ENCODE data around the gene CSK. TPM values are rescaled to one million over a fixed set of nuclear protein-coding genes. Genes with fewer than 3 reads are reported as not detected.

The CSK gene
- total RNA-seq, 2 experiments from 2014 or later: 330 to 341 TPM

GRCh38 chr15:74790080-74790916 is 8.4 kb downstream of the CSK start:
- H3K27me3 Mint-ChIP-seq: no peaks in the 10 kb centered on the region
- CTCF ChIA-PET: interaction anchor here (25.7 to 38.3 kb wide), 2 partner anchors 5 to 10 kb away, joined by 1235 read pairs; partner anchors contain the start of genes CSK and LMAN1L
- H3K27ac Mint-ChIP-seq: peak overlapping the region; percentile 97
- H3K4me3 Mint-ChIP-seq: peak overlapping the region; percentile 85
- no peaks in the 10 kb centered on the region for H3K9me3 Mint-ChIP-seq
- H3K4me1 Mint-ChIP-seq: peaks cover 81% of the 10 kb centered on the region
- H3K36me3 Mint-ChIP-seq (ENCODE audit: low read depth): peaks cover 69% of the 10 kb centered on the region
- POLR2A ChIA-PET: interaction anchor here (1.3 to 35.1 kb wide), 4 partner anchors 5 to 174 kb away, joined by 4 to 1214 read pairs (median 610); partner anchors contain the start of genes CLK3, CSK and LMAN1L
- DNase-seq: peak; percentile 57

GRCh38 chr15:74791007-74791406 is 9.1 kb downstream of the CSK start:
- no peaks in the 10 kb centered on the region for H3K9me3 Mint-ChIP-seq
- DNase-seq: no peak
- peak overlapping the region; percentile 85 for H3K4me3 Mint-ChIP-seq
- peaks cover 68% of the 10 kb centered on the region for H3K36me3 Mint-ChIP-seq (ENCODE audit: low read depth)
- POLR2A ChIA-PET: interaction anchor here (2.3 to 35.1 kb wide), 3 partner anchors 5 to 175 kb away, joined by 7 to 1214 read pairs (median 1214); partner anchors contain the start of genes CLK3, CSK and LMAN1L
- no peaks in the 10 kb centered on the region for H3K27me3 Mint-ChIP-seq
- peaks cover 85% of the 10 kb centered on the region for H3K4me1 Mint-ChIP-seq
- CTCF ChIA-PET: interaction anchor here (1.6 to 38.3 kb wide), 4 partner anchors 4 to 156 kb away, joined by 3 to 1235 read pairs (median 632); partner anchors contain the start of genes CPLX3, CSK and LMAN1L
- peak overlapping the region; percentile 97 for H3K27ac Mint-ChIP-seq

GRCh38 chr15:74791667-74792066 is 9.8 kb downstream of the CSK start:
- Mint-ChIP-seq H3K27me3 (no peaks in the 10 kb centered on the region), H3K36me3 (ENCODE audit: low read depth) (peaks cover 66% of the 10 kb centered on the region), H3K27ac (peak overlapping the region; percentile 97), H3K4me1 (peaks cover 89% of the 10 kb centered on the region), H3K4me3 (peak overlapping the region; percentile 44), H3K9me3 (no peaks in the 10 kb centered on the region)
- CTCF ChIA-PET: interaction anchor here (1.6 to 38.3 kb wide), 6 partner anchors 4 to 159 kb away, joined by 3 to 1235 read pairs (median 23); partner anchors contain the start of genes CPLX3, CSK and LMAN1L
- POLR2A ChIA-PET: interaction anchor here (27.8 to 35.1 kb wide), 2 partner anchors 4 to 10 kb away, joined by 1214 read pairs; partner anchors contain the start of genes CSK and LMAN1L
- DNase-seq: no peak

- H3K36me3 Mint-ChIP-seq (ENCODE audit: low read depth): peaks cover 60% of the 10 kb centered on the region
- H3K27ac Mint-ChIP-seq: peak overlapping the region; percentile 97
- H3K4me1 Mint-ChIP-seq: peaks cover 86% of the 10 kb centered on the region
- ChIA-PET CTCF (interaction anchor here (1.0 to 38.3 kb wide), 11 partner anchors 3 to 175 kb away, joined by 3 to 1235 read pairs (median 4); partner anchors contain the start of genes CPLX3, CSK, LMAN1L and MPI), POLR2A (interaction anchor here (1.0 to 35.1 kb wide), 5 partner anchors 3 to 142 kb away, joined by 3 to 1214 read pairs (median 7); partner anchors contain the start of genes CSK, FAM219B and LMAN1L)
- DNase-seq: no peak
- H3K9me3 Mint-ChIP-seq: no peaks in the 10 kb centered on the region
- no peaks in the 10 kb centered on the region for H3K27me3 Mint-ChIP-seq
- peak overlapping the region; percentile 44 for H3K4me3 Mint-ChIP-seq
Observed at GRCh38 chr15:74792227-74793016, 10.5 kb downstream of the CSK start.

GRCh38 chr15:74793135-74794028 is 11.5 kb downstream of the CSK start:
- Mint-ChIP-seq H3K27me3 (no peaks in the 10 kb centered on the region), H3K9me3 (no peaks in the 10 kb centered on the region), H3K27ac (peak overlapping the region; percentile 97), H3K4me1 (peaks cover 88% of the 10 kb centered on the region), H3K36me3 (ENCODE audit: low read depth) (peaks cover 59% of the 10 kb centered on the region), H3K4me3 (peak overlapping the region; percentile 10)
- CTCF ChIA-PET: interaction anchor here (0.6 to 38.3 kb wide), 16 partner anchors 10 to 177 kb away, joined by 3 to 1235 read pairs (median 4); partner anchors contain the start of genes CLK3, CSK, FAM219B and MPI
- POLR2A ChIA-PET: interaction anchor here (0.8 to 35.1 kb wide), 8 partner anchors 2 to 141 kb away, joined by 3 to 1214 read pairs (median 4); partner anchors contain the start of genes CSK, FAM219B, LMAN1L and MPI
- DNase-seq: peak; percentile 73

GRCh38 chr15:74794248-74794969 is 12.5 kb downstream of the CSK start:
- Mint-ChIP-seq H3K36me3 (ENCODE audit: low read depth) (peaks cover 59% of the 10 kb centered on the region), H3K27me3 (no peaks in the 10 kb centered on the region)
- CTCF ChIA-PET: interaction anchor here (0.7 to 38.3 kb wide), 10 partner anchors 13 to 178 kb away, joined by 3 to 1235 read pairs (median 5); partner anchors contain the start of genes CLK3, CSK and FAM219B

GRCh38 chr15:74794970-74795349 is 13.1 kb downstream of the CSK start:
- ChIA-PET POLR2A (interaction anchor here (1.0 to 35.1 kb wide), 5 partner anchors 1 to 254 kb away, joined by 3 to 1214 read pairs (median 7); partner anchors contain the start of genes ARID3B, CSK, FAM219B and LMAN1L), CTCF (interaction anchor here (6.5 to 38.3 kb wide), 2 partner anchors 15 to 160 kb away, joined by 30 to 1235 read pairs; partner anchors contain the start of gene CSK)
- Mint-ChIP-seq H3K27me3 (no peaks in the 10 kb centered on the region), H3K27ac (peak overlapping the region; percentile 85), H3K36me3 (ENCODE audit: low read depth) (peaks cover 59% of the 10 kb centered on the region), H3K9me3 (no peaks in the 10 kb centered on the region), H3K4me1 (peaks cover 90% of the 10 kb centered on the region), H3K4me3 (no peak overlapping the region)
- no peak for DNase-seq

More at GRCh38 chr15:74794248-74794969, 12.5 kb downstream of the CSK start:
- POLR2A ChIA-PET: interaction anchor here (0.8 to 35.1 kb wide), 6 partner anchors 1 to 254 kb away, joined by 3 to 1214 read pairs (median 6); partner anchors contain the start of genes ARID3B, CSK, FAM219B and LMAN1L
- H3K9me3 Mint-ChIP-seq: no peaks in the 10 kb centered on the region
- peak overlapping the region; percentile 85 for H3K27ac Mint-ChIP-seq
- H3K4me3 Mint-ChIP-seq: no peak overlapping the region
- H3K4me1 Mint-ChIP-seq: peaks cover 90% of the 10 kb centered on the region
- no peak for DNase-seq

- Mint-ChIP-seq H3K9me3 (no peaks in the 10 kb centered on the region), H3K27ac (peak overlapping the region; percentile 85), H3K27me3 (no peaks in the 10 kb centered on the region), H3K4me1 (peaks cover 85% of the 10 kb centered on the region), H3K4me3 (peak overlapping the region; percentile 19), H3K36me3 (ENCODE audit: low read depth) (peaks cover 58% of the 10 kb centered on the region)
- DNase-seq: peak; percentile 46
- ChIA-PET POLR2A (interaction anchor here (35.1 kb wide), 1 partner anchor 15 kb away, joined by 1214 read pairs; the partner anchor contains the start of gene CSK), CTCF (interaction anchor here (0.7 to 38.3 kb wide), 6 partner anchors 16 to 178 kb away, joined by 3 to 1235 read pairs (median 4); partner anchors contain the start of gene CSK)
Observed at GRCh38 chr15:74795966-74796625, 14.2 kb downstream of the CSK start.

GRCh38 chr15:74798388-74799254 is 16.7 kb downstream of the CSK start:
- Mint-ChIP-seq H3K27me3 (no peaks in the 10 kb centered on the region), H3K4me1 (peaks cover 60% of the 10 kb centered on the region), H3K9me3 (no peaks in the 10 kb centered on the region), H3K27ac (peak overlapping the region; percentile 73), H3K36me3 (ENCODE audit: low read depth) (peaks cover 67% of the 10 kb centered on the region), H3K4me3 (no peak overlapping the region)
- no peak for DNase-seq
- CTCF ChIA-PET: interaction anchor here (0.5 to 38.3 kb wide), 7 partner anchors 17 to 180 kb away, joined by 3 to 1235 read pairs (median 3); partner anchors contain the start of genes CPLX3 and CSK
- POLR2A ChIA-PET: interaction anchor here (1.1 to 35.1 kb wide), 4 partner anchors 10 to 163 kb away, joined by 3 to 1214 read pairs (median 6); partner anchors contain the start of gene CSK
